ENCODE results near the gene TAF5L.

GRCh38 chr1:229563701-229564100, 62.2 kb downstream of the TAF5L start:
- TF ChIP-seq CTCF (IDR thresholded peaks at IDR 0.05) = no peak
- no peak for TF ChIP-seq ZFP36 (IDR thresholded peaks at IDR 0.05; ENCODE audit: borderline replicate concordance, partially characterized antibody)
- no peak for TF ChIP-seq PBX3 (IDR thresholded peaks at IDR 0.05)
- TF ChIP-seq POLR2A (IDR thresholded peaks at IDR 0.05; ENCODE audit: low read length) = no peak
- no peak for TF ChIP-seq EHMT2 (IDR thresholded peaks at IDR 0.05; ENCODE audit: low read depth)
- TF ChIP-seq POLR2AphosphoS2 (conservative IDR thresholded peaks at IDR 0.05; ENCODE audit: low read length) = no peak
- no peak for TF ChIP-seq USF2 (IDR thresholded peaks at IDR 0.05)
- no peak for TF ChIP-seq ATOH8 (CRISPR knock-in tag; IDR thresholded peaks at IDR 0.05; ENCODE audit: low read depth)
- TF ChIP-seq JUNB (IDR thresholded peaks at IDR 0.05) = no peak
- no peak for TF ChIP-seq RAD21 (conservative IDR thresholded peaks at IDR 0.05 in 1 of 2, IDR thresholded peaks at IDR 0.05 in 1 of 2)
- TF ChIP-seq PHF8 (IDR thresholded peaks at IDR 0.05; ENCODE audit: borderline replicate concordance, low read depth) = no peak

Measured in A549 (cell line).